Activated CD4-positive, alpha-beta T cell treated with anti-CD3 and anti-CD28 coated beads for 1 hour (primary cell): Measurements from ENCODE around the gene SEMA4A.
"Not testable (repeated sequence)": the region's sequence is repeated elsewhere in the genome, so short reads cannot be mapped to it uniquely, and the experiment has no call there.

Source experiments
- DNase-seq: peaks from one replicate; pipeline ENCODE4 v3.0.0-alpha.2; 2020

The SEMA4A gene

GRCh38 chr1:156119503-156120209 lies 33.7 kb upstream of the SEMA4A start:
- no peak for DNase-seq

DNA sequence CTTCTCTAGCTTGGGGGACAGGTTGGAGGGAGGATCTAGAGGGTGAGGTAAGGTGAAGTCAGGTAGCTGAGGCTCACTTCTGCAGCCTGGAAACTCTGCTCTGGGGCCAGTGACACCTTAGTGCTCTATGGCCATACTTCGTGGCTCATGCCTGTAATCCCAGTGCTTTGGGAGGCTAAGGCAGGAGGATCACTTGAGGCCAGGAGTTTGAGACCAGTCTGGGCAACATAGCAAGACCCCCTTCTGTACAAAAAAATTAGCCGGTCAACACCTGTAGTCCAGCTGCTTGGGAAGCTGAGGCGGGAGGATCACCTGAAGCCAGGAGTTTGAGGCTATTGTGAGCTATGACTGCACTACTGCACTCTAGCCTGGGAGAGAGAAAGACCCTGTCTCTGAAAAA lies 33.1 kb upstream of the SEMA4A start:
- DNase-seq, result no peak

GRCh38 chr1:156121005-156121404 lies 32.4 kb upstream of the SEMA4A start:
- DNase-seq, result not testable (repeated sequence)

- no peak for DNase-seq
These were observed 31.9 kb upstream of the SEMA4A start for GRCh38 chr1:156121457-156121856.

- no peak for DNase-seq
These were observed 31.3 kb upstream of the SEMA4A start for GRCh38 chr1:156122086-156122485.

GRCh38 chr1:156122519-156123355 lies 30.6 kb upstream of the SEMA4A start:
- no peak for DNase-seq

GRCh38 chr1:156123356-156124196 lies 29.8 kb upstream of the SEMA4A start:
- DNase-seq, result peak; percentile 63

- DNase-seq, result no peak
These were observed 28.6 kb upstream of the SEMA4A start for GRCh38 chr1:156124557-156125483.

DNA sequence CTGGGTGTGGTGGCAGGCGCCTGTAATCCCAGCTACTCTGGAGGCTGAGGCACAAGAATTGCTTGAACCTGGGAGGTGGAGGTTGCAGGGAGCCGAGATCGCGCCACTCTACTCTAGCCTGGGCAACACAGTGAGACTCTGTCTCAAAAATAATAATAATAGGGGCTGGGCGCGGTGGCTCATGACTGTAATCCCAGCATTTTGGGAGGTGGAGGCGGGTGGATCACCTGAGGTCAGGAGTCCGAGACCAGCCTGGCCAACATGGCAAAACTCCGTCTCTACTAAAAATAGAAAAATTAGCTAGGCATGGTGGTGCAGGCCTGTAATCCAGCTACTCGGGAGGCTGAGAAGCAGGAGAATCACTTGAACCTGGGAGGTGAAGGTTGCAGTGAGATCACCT lies 27.8 kb upstream of the SEMA4A start:
- DNase-seq, result not testable (repeated sequence)

- no peak for DNase-seq
These were observed 27.2 kb upstream of the SEMA4A start for GRCh38 chr1:156126043-156126629.

DNA sequence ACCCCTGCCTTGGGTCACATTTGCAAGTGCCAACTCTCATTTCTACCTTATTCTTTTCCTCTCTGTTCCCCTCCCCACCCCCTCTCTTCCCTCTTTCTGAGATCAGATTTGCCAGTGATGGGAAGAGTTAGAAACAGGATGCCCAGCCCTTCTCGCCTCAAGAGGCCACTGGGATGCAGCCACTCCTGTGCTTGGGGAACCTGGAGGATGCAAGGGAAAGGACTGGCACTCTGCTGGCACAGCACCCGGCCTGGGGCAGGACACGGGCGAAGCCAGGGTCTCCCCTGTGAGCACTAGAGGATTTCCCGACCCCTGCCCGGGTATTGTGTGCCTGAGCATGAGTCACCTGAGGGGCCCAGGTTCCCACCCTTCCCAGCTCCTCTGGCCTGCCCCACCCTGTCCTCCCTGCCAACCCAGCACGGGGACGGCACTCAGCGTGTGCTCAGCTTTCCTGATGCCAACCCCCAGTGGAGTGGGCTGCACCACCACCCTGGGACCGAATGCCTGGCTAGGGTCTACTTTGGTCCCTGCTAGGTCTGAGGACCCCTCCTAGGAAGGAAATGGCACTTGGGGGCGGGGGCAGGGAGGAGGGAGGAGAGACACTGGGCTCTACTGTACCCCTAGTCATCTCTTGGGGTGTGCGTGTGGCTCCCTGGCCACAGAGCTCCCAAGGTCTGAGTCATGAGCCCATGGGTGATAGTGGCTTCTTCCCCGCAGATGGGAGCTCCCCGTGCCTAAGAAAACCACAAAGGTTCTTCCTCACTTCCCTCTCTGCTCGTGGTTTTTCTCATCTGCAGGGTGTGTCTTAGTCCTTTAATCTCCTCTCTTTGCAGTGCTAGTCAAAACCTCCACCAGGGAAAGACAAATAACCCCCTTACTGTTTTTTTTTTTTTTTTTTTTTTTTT lies 26.5 kb upstream of the SEMA4A start:
- peak; percentile 66 for DNase-seq

GRCh38 chr1:156128308-156128653 lies 25.1 kb upstream of the SEMA4A start:
- DNase-seq, result no peak

DNA sequence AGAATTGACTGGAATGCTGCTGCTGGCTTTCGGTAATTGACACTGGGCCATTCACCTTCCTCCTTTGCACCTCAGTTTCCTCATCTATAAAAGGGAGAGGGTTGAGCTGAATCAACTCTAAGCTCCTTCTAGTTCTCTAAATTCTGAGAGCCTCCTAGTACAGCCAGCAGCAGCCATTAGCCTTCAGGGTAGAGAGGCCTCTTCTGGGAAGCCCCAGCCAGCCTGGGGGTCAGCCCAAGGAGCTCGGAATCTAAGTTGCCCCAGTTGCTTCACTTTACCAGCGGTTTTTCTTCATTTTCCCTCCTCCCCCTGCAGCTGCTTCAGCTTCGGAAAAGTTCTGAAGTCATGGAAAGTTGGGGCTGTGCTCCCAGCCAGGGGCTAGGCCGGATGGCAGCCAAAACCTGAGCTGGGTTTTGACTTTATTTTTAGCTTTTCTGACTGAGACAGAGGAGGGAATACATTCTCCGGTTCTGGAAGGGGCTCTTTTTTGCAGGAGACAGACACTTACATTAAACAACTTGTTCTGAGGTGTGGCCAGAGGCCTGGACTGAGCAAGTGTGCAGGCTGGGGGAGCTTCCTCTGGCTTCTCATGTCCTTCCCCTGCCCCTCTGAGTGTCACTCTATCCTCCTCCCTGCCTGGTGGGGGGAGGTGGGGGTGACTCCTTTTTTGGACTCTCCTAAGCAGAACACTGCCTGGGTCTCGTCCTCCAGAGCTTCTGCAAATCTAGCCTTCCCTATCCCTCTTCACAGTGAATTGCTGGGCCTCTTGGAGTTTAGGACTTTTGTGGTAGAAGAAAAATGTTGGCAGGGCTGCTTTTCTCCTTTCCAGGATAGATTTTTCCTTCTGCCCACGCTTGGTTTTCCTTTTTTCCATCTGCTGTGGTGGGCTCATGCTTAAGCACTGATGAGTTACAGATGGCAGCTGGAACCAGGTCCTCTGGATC lies 24.5 kb upstream of the SEMA4A start:
- DNase-seq, result no peak

- peak; percentile 69 for DNase-seq
These were observed 23.5 kb upstream of the SEMA4A start for GRCh38 chr1:156129687-156130577.

GRCh38 chr1:156130578-156130942 lies 22.8 kb upstream of the SEMA4A start:
- DNase-seq, result no peak

- no peak for DNase-seq
These were observed 18.5 kb upstream of the SEMA4A start for GRCh38 chr1:156134716-156135435.

GRCh38 chr1:156135930-156136871 lies 17.2 kb upstream of the SEMA4A start:
- no peak for DNase-seq
